Endodermal cell (in vitro differentiated cells): ENCODE measurements around the gene GOLGB1. TPM values are rescaled to one million over a fixed set of nuclear protein-coding genes. Genes with fewer than 3 reads are reported as not detected.

Experiments
- DNase-seq: peaks from one replicate; pipeline ENCODE4 v3.0.0-alpha.2; 2017
- H3K27ac ChIP-seq: 2 replicates; pipeline ENCODE4 v1.5.1; 2013; ENCODE audit warnings: mild to moderate bottlenecking, low read depth, low read length, moderate library complexity
- H3K27me3 ChIP-seq: 2 replicates; pipeline ENCODE4 v1.6.1; 2013; ENCODE audit warnings: mild to moderate bottlenecking, low read length, moderate library complexity; ENCODE audit not compliant: insufficient read depth, control insufficient read depth, poor library complexity, severe bottlenecking
- H3K36me3 ChIP-seq: 2 replicates; pipeline ENCODE4 v1.7.0; 2013; ENCODE audit warnings: mild to moderate bottlenecking, low read length, moderate library complexity; ENCODE audit not compliant: control insufficient read depth, insufficient read depth
- H3K4me1 ChIP-seq: one replicate; pipeline ENCODE4 v1.7.0; 2013; ENCODE audit warnings: low read length; ENCODE audit not compliant: control insufficient read depth, insufficient read depth
- H3K4me3 ChIP-seq: 2 replicates; pipeline ENCODE4 v1.5.1; 2013; ENCODE audit warnings: mild to moderate bottlenecking, low read length, moderate library complexity
- H3K9ac ChIP-seq: 2 replicates; pipeline ENCODE4 v1.6.1; 2013; ENCODE audit warnings: mild to moderate bottlenecking, low read length, moderate library complexity; ENCODE audit not compliant: poor library complexity, severe bottlenecking; ENCODE audit errors: extremely low read depth
- H3K9me3 ChIP-seq: 2 replicates; pipeline ENCODE4 v1.6.1; 2013; ENCODE audit warnings: mild to moderate bottlenecking, low read length, moderate library complexity; ENCODE audit not compliant: control insufficient read depth
- H3K27ac Mint-ChIP-seq: 2 replicates; pipeline ENCODE4 v1.8.0; 2020; ENCODE audit warnings: mixed read lengths
- H3K27me3 Mint-ChIP-seq: 2 replicates; pipeline ENCODE4 v1.8.0; 2021; ENCODE audit warnings: mild to moderate bottlenecking, mixed read lengths; ENCODE audit not compliant: insufficient read depth
- H3K36me3 Mint-ChIP-seq: 2 replicates; pipeline ENCODE4 v1.8.0; 2020; ENCODE audit warnings: low read depth, mixed read lengths
- H3K4me1 Mint-ChIP-seq: 2 replicates; pipeline ENCODE4 v1.8.0; 2020; ENCODE audit warnings: mixed read lengths
- H3K4me3 Mint-ChIP-seq: 2 replicates; pipeline ENCODE4 v1.8.0; 2020; ENCODE audit warnings: mild to moderate bottlenecking, moderate library complexity, mixed read lengths
- H3K9me3 Mint-ChIP-seq: 2 replicates; pipeline ENCODE4 v1.8.0; 2020; ENCODE audit warnings: mild to moderate bottlenecking, mixed read lengths
- CTCF ChIP-seq: fragments of 200-600 bp; sonication (generic); conservative IDR thresholded peaks from 2 replicates; pipeline ENCODE4 v1.5.0; 2021; ENCODE audit warnings: antibody characterized with exemption, mild to moderate bottlenecking
- WGBS, 2 experiments: methylation state at CpG; one replicate each; pipeline versions ENCODE4 v1.1.5 to v1.1.7; 2013; ENCODE audit warnings: missing lambda C conversion rate in 2 of 2, mixed read lengths in 1 of 2; ENCODE audit not compliant: insufficient coverage in 1 of 2, insufficient read length in 1 of 2; 5-methylcytosine and 5-hydroxymethylcytosine counted together
- total RNA-seq, 2 donors: library from RNA; stranded (reverse); fragmentation: NEBNext Ultra II Directional in 1 of 2; extraction: Animal tissue kit (Norgen Biotek cat#: 25700) in 1 of 2; gene quantifications; 2 replicates in 1 of 2; 3 replicates in 1 of 2; pipeline ENCODE4 v1.2.1, GENCODE V29; 2021

Gene GOLGB1
- total RNA-seq, 2 donors from 2014 or later: 47.8 to 53.0 TPM

GRCh38 chr3:121757087-121757811 is 7.7 kb upstream of the GOLGB1 start:
- no peak overlapping the region for H3K9ac ChIP-seq
- no peak overlapping the region for H3K4me3 Mint-ChIP-seq
- H3K4me3 ChIP-seq: no peak overlapping the region
- no peak for DNase-seq
- H3K9me3 ChIP-seq: no peaks in the 10 kb centered on the region
- H3K36me3 ChIP-seq: no peaks in the 10 kb centered on the region
- no peaks in the 10 kb centered on the region for H3K36me3 Mint-ChIP-seq
- H3K27ac ChIP-seq: no peak overlapping the region
- H3K27me3 ChIP-seq: peaks cover 28% of the 10 kb centered on the region
- H3K4me1 ChIP-seq: no peaks in the 10 kb centered on the region
- no peaks in the 10 kb centered on the region for H3K9me3 Mint-ChIP-seq
- H3K27ac Mint-ChIP-seq: no peak overlapping the region
- WGBS, 2 experiments: 86 to 90% methylated on average over 3 to 4 of the region's 4 CpGs
- peaks cover 12% of the 10 kb centered on the region for H3K27me3 Mint-ChIP-seq
- TF ChIP-seq CTCF: no peak
- H3K4me1 Mint-ChIP-seq: no peaks in the 10 kb centered on the region

GRCh38 chr3:121752772-121753171 is 3.2 kb upstream of the GOLGB1 start:
- H3K9me3 ChIP-seq: no peaks in the 10 kb centered on the region
- 54 to 60% methylated on average over 1 of the region's 1 CpG for WGBS, 2 experiments
- H3K4me1 ChIP-seq: no peaks in the 10 kb centered on the region
- no peak overlapping the region for H3K4me3 ChIP-seq
- peaks cover 15% of the 10 kb centered on the region for H3K27me3 Mint-ChIP-seq
- no peak for DNase-seq
- H3K36me3 Mint-ChIP-seq: no peaks in the 10 kb centered on the region
- H3K27ac ChIP-seq: no peak overlapping the region
- no peaks in the 10 kb centered on the region for H3K36me3 ChIP-seq
- peaks cover 33% of the 10 kb centered on the region for H3K27me3 ChIP-seq
- TF ChIP-seq CTCF: no peak
- no peaks in the 10 kb centered on the region for H3K9me3 Mint-ChIP-seq
- H3K4me3 Mint-ChIP-seq: no peak overlapping the region
- H3K27ac Mint-ChIP-seq: no peak overlapping the region
- peaks cover 5% of the 10 kb centered on the region for H3K4me1 Mint-ChIP-seq
- H3K9ac ChIP-seq: no peak overlapping the region

GRCh38 chr3:121752261-121752660 is 2.7 kb upstream of the GOLGB1 start:
- Mint-ChIP-seq H3K36me3 (no peaks in the 10 kb centered on the region), H3K9me3 (no peaks in the 10 kb centered on the region), H3K27me3 (peaks cover 15% of the 10 kb centered on the region), H3K4me3 (no peak overlapping the region), H3K27ac (no peak overlapping the region), H3K4me1 (peaks cover 5% of the 10 kb centered on the region)
- no peak for DNase-seq
- no peak overlapping the region for H3K27ac ChIP-seq
- 100% methylated on average over 1 of the region's 1 CpG; no CpG with 5 or more reads in 1 of the 2 experiments for WGBS, 2 experiments
- no peaks in the 10 kb centered on the region for H3K9me3 ChIP-seq
- no peak overlapping the region for H3K4me3 ChIP-seq
- no peak for TF ChIP-seq CTCF
- H3K4me1 ChIP-seq: peaks cover 5% of the 10 kb centered on the region
- no peaks in the 10 kb centered on the region for H3K36me3 ChIP-seq
- peaks cover 33% of the 10 kb centered on the region for H3K27me3 ChIP-seq
- no peak overlapping the region for H3K9ac ChIP-seq
